ENCODE results near the gene SOD1.

The SOD1 gene

GRCh38 chr21:31716106-31716505, 56.6 kb downstream of the SOD1 start:
- Histone ChIP-seq H3K36me3 (ENCODE audit: control insufficient read depth in 2 of 2, insufficient read depth in 1 of 2, low read length in 2 of 2) (no peaks in the 10 kb centered on the region), H3K4me3 (ENCODE audit: low read depth, low read length) (no peak overlapping the region), H3K27ac (ENCODE audit: extremely low read depth, low read depth, low read length) (no peak overlapping the region), H3K9me3 (ENCODE audit: control insufficient read depth, insufficient read depth, low read depth, low read length) (no peaks in the 10 kb centered on the region), H3K4me1 (ENCODE audit: control insufficient read depth, insufficient read depth, low read length) (peaks cover 11% of the 10 kb centered on the region)
- ChIA-PET POLR2A (no interaction called here), CTCF (no interaction called here)
- no peak for TF ChIP-seq ZNF776 (tag by site-specific recombination; IDR thresholded peaks at IDR 0.05; ENCODE audit: borderline replicate concordance)
- TF ChIP-seq REPIN1 (tag by site-specific recombination; IDR thresholded peaks at IDR 0.05; ENCODE audit: low read depth) = no peak
- TF ChIP-seq PRDM6 (tag by site-specific recombination; IDR thresholded peaks at IDR 0.05) = peak; percentile 18; the same call in 1 of the 2 replicates
- TF ChIP-seq KLF1 (tag by site-specific recombination; IDR thresholded peaks at IDR 0.05) = no peak
- TF ChIP-seq ZNF221 (tag by site-specific recombination; IDR thresholded peaks at IDR 0.05; ENCODE audit: borderline replicate concordance) = no peak
- TF ChIP-seq ZNF169 (tag by site-specific recombination; IDR thresholded peaks at IDR 0.05) = no peak
- TF ChIP-seq OVOL3 (tag by site-specific recombination; IDR thresholded peaks at IDR 0.05) = no peak
- TF ChIP-seq, protein P1, sequence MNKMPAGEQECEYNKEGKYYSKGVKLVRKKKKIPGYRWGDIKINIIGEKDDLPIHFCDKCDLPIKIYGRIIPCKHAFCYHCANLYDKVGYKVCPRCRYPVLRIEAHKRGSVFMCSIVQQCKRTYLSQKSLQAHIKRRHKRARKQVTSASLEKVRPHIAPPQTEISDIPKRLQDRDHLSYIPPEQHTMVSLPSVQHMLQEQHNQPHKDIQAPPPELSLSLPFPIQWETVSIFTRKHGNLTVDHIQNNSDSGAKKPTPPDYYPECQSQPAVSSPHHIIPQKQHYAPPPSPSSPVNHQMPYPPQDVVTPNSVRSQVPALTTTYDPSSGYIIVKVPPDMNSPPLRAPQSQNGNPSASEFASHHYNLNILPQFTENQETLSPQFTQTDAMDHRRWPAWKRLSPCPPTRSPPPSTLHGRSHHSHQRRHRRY (tag by site-specific recombination; IDR thresholded peaks at IDR 0.05) = no peak

Data from HEK293 (cell line).